ENCODE data around the gene GRIK5.

The GRIK5 gene

GRCh38 chr19:41988947-41989346 is 81.1 kb downstream of the GRIK5 start:
- no peak for DNase-seq (ENCODE audit: low spot score)

GRCh38 chr19:41987141-41987860 is 82.7 kb downstream of the GRIK5 start:
- no peak for DNase-seq (ENCODE audit: low spot score)

DNA sequence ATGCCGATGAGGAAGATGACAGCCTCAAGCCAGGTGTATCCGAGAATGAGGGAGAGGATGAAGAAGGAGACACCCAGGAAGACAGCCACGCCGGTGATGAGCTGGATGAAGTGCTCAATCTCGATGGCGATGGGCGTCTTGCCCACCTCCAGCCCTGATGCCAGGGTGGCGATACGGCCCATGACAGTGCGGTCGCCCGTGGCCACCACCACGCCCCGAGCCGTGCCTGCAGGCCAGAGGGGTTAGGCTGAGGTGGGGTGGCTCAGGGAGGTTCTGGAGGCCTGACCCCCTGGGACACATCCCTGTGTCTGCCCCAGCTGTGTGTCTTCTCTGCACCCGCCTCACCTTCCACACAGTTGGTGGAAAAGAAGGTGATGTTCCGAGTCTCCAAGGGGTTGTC is 85.0 kb downstream of the GRIK5 start:
- no peak for DNase-seq (ENCODE audit: low spot score)

DNA sequence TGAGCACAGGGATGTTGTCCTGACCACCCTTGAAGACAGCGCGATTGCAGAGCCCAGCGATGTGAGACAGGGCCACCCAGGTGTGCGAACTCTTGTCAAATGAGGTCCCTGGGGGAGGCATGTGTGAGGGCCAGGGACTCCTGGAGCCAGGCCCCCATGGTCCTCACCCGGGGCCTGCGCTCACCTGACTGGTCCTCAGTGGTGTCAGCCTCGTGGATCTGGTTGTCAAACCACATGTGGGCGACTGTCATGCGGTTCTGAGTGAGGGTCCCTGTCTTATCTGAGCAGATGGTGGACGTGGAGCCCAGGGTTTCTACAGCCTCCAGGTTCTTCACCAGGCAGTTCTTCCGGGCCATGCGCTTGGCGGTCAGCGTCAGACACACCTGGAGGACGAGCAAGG is 88.3 kb downstream of the GRIK5 start:
- DNase-seq (ENCODE audit: low spot score): no peak

DNA sequence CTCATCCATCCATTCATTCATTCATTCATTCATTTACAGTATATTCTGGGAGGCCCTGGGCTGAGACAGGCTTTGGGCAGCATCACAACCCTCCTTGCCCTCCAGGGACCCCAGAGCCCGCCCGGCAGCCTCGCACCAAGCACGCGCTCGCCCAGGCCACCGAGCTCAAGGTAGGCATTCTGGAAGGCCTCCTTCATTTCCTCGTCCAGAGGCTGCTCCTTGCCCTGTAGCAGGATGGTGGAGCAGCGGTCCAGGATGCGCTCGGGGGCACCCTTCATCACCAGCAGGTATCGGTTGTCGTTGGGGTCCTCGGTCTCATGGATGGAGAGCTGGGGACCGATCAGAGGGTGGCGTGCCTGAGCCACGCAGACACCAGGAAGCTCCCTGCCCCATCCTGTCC is 91.5 kb downstream of the GRIK5 start:
- no peak for DNase-seq (ENCODE audit: low spot score)

DNA sequence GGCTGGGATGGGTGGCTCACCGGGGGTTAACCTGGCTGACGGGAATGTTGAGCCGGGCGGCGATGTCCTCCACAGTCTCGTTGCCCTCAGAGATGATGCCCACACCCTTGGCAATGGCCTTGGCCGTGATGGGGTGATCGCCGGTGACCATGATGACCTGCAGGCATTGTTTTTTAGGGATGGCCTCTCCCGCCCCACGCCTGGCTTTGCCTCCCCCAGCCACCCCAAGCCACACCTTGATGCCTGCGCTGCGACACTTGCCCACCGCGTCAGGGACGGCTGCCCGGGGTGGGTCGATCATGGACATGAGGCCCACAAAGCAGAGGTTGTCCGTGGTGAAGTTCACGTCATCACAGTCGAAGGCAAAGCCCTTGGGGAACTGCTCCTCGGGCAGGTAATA is 92.1 kb downstream of the GRIK5 start:
- no peak for DNase-seq (ENCODE audit: low spot score)

DNA sequence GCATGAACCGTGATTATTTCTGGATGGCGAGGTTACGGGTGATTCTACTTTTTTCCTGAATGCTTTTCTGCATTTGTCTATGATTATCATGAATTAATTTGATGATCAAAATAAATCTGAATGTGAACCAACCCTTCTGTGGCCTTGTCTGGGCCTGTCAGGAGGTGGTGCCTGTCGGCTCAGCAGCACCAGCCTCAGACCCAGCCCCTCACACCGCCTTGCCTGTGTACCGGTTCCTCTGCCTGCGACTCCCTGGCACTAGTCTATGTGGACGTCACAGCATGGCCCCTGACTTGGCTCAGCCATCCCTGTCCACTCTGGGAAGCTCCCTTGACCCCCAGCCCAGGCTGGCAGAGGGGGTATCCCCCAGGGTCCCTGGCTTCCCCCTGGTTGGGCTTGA is 95.4 kb downstream of the GRIK5 start:
- no peak for DNase-seq (ENCODE audit: low spot score)

- DNase-seq (ENCODE audit: low spot score): no peak
These were observed 98.6 kb downstream of the GRIK5 start for GRCh38 chr19:41971363-41971762.

DNA sequence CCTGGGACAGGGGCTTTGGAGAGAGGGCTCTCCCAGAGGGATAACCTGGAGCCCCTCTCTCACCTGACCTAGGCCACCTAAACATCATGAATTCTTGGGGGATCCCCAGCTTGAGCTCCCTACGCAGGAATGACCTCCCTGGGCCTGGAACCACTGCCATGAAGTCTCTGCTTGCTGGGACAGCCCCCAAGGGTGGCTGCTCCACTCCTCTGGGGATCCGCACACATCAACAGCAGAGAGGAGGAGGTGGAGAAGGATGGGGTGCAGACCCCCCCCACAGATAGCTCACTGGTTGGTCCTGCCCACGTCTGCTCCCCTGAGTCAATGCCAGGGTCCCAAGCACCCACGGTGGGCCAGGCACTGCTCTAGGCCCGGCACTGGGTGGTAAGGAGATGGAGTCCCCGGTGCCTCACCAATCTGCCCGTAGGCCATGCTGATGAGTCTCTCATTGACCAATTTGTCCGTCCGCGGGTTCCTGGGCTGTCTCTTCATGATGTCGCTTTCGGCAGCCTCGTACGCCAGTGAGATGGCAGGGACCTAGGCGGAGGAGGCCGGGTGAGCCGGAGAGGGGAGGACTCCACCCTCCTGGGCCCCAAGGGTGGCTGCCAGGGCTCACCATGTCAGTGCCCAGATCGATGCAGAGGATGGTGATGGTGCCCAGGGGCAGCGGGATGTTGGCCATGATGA is 100.1 kb downstream of the GRIK5 start:
- no peak for DNase-seq (ENCODE audit: low spot score)

DNA sequence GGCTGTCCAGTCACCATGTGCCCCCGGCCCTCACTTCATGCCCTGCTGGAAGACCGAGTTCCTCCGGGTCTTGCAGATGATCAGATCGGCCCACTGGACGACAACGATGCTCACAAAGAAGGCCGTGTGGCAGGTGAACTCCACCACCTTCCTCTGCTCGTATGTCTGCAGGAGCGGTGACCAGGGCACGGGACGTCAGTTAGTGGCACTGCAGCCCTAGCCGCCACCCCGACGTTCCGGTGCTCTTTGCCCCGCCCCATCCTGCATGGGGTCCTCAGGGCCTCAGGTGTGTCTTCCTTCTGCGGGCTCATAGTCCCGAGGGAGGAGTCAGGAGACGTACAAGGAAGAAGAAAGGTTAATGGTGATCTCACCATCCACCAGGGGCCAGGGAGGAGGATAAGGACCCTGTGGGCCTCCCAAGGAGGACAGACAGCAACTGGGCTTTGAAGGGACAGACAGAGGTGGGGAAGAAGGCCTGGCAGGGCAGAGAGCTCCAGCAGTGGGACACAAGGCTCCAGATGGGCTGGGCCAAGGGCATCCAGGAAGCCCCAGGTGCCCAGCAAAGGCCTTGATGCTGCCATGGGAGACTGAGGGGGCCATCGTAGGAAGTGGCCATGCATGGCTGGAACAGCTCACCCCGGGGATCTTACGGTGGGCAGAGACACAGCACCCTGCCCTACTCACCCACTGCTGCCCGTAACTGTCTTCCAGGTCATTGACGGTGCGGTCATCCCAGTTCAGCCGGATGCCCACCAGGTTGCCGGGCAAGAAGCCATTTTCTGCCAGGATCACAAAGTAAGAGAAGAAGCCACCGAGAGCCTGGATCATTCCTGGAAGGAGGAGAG is 101.0 kb downstream of the GRIK5 start:
- DNase-seq (ENCODE audit: low spot score): no peak

DNA sequence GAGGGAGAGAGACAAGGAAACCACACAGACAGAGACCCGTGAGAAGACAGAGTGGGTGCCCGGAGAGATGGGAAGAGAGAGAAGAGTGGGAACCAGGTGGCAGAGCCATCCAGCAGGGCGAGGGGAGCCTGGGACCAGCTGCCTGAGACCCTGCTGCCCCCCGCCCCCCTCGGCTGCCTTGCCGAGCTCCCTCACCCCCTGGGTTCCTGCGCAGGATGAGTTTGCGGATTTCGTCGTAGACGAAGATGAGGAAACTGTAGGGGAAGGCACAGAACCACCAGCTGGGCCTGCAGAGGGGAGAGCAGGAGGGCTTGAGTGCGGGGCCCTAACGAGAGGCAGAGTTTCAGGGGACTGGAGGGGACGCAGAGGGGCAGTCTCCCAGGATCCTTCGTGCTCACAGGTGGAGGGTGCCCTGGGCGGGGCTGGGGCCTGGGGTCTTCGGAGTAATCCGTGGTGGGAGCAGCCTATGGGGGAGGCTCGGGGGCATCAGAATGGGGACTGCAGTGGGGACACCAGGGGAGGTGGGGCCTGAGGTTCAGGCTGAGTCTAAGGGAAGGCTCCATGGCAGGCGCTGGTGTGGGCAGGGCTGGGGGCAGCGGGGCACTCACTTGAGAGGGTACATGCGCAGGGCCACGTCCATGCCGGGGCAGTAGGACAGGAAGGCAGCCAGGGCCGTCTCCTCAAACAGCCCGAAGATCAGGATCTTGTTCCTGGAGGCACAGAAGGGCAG is 102.8 kb downstream of the GRIK5 start:
- DNase-seq (ENCODE audit: low spot score): no peak

- no peak for DNase-seq (ENCODE audit: low spot score)
These were observed 104.9 kb downstream of the GRIK5 start for GRCh38 chr19:41965106-41965505.

DNA sequence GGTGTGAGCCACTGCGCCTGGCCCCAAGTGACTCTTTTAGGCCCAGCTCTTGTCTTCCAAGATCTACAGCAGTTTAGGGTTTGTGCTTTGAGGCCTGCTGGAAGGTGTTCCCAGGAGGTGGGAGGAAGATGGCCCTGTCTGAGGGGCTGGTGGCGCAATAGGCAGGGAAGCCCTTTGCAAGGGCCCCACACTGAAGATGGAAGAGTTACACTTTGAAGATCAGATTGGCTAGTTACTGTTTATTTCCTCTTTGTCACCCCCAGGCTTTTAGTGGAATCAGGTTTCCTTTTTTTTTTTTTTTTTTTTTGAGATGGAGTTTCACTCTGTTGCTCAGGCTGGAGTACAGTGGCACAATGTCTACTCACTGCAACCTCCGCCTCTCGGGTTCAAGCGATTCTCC is 109.0 kb downstream of the GRIK5 start:
- no peak for DNase-seq (ENCODE audit: low spot score)

DNA sequence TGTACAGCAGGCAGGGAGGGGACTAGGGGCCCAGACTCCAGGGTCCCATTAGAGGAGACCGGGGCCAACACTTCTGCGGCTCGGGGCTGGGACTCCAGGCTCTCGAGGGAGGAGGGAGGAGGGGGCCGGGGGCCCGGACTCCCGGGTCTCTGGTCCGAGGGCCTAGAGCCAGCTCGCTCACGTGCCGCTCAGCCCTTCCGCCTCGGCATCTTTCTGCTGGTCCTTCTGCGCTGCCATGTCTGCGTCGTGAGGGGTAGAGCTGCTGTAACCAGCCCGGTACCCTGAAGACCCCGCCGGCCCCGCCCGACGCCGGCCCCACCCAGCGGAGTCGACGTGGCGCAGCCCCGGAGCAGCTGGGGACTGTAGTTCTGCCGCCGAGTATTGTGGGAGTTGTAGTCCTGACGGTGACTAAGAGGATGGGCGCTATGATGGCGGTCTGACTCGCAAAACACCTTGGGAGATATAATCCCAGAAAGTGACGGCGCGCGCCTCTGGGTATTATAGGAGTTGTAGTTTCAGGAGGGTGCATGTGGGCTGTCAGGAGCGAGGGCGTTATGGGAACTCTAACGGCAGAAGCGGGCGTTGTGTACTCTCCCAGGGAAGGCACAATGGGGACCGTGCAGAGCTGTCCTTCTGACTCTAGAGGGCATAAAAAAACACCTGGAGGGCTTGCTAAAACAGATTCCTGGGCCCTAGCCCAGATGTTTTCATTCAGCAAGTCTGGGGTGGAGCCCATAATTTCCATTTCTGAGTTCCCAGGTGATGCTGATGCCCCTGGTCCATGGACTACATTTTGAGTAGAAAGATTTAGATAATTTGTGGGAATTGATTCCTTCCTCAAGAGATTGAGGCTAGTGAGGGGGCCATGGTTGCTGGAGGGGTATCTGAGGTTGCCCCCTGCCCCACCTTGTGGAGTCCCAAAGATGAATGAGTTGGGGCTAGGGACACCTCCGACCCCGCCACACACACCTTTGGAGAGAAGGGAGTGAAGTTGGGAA is 110.7 kb downstream of the GRIK5 start, which contains the start of gene RABAC1:
RABAC1 (minus strand) TSS at position 266 of the 998 bp plus-strand sequence; CDS start at position 237, 29 bp downstream.
- DNase-seq (ENCODE audit: low spot score): peak; percentile 97

GRCh38 chr19:41958367-41959055 is 111.5 kb downstream of the GRIK5 start:
- peak; percentile 73 for DNase-seq (ENCODE audit: low spot score)

DNA sequence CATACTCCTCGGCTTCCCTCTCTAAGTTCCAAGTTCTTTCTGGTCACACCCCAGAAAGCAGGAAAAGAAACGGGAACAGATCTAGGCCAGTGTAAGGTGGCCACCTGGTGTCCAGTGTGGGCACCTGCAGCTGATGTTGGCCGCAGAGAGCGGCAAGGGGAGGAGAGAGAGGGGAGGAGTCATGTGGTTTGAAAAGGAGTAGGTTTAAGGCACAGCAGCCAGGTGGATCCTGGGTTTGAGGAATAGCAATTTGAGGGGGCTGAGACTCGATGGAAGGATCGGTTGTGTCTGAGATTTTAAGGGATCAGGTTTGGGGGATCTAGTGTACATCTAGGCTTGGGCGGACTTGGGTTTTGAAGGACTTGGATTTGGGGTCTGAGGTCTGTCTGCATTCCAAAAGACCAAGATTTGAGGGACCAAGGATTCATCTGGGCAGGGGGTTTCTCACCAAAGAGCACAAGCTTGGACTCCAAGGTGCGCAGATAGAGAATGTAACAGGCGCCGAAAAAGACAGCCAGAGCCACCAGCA is 112.1 kb downstream of the GRIK5 start:
- DNase-seq (ENCODE audit: low spot score): peak; percentile 65

DNA sequence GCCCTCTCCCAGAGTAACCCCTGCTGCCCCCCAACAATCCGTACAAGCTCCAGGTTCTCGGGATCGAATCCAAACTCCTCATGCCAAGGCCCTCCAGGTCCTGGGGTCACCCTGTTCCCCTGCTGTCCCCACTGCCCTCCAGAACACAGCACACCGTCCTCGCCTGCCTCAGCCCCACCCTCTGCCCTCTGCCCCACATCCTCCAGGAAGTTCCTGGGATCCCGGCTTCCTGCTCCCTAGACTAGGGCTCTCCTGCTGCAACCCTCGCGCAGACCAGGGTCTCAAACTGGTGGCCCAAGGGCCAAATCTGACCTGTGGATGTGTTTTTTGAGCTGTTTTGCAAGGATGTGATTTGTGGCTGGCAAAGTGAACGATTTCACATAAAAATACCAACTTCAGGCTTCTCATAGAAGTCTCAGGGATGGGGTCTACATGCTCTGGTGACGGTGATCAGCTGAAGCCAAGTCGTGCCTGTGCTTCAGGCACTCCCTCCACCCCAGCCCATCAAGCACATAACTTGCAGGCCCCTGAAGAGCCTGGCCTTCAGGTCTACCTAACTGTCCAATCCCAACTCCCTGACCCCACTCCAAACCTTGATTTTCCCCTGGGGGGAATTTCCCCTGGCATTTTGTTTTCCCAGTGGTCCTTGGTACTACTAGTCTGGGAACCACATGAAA is 112.7 kb downstream of the GRIK5 start:
- DNase-seq (ENCODE audit: low spot score): no peak

DNA sequence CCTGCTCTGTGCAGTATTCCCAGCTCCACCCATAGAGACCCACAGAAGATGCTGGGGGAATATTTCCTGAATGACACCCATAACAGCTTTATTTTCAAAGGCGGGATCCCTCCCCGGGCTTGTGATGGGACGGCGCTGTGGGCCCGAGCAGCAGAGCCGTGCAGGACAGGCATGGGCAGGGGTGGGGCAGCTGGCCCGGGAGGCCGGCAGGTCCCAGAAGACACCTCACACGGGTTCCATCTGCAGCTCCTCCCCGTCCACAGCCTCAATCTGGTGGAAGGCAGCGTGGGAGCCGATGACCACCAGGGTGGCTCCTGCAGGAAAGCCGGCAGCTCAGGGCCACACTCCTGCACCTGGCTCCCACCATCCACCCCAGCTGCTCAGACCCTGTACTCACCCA is 113.4 kb downstream of the GRIK5 start:
- no peak for DNase-seq (ENCODE audit: low spot score)

- DNase-seq (ENCODE audit: low spot score): no peak
These were observed 114.5 kb downstream of the GRIK5 start for GRCh38 chr19:41955521-41955920.

Measured in Ammon's horn (tissue), 1 donor.